Measurements from ENCODE around the gene ALLC.
"Not testable (repeated sequence)": the region's sequence is repeated elsewhere in the genome, so short reads cannot be mapped to it uniquely, and the experiment has no call there.

The ALLC gene

DNA sequence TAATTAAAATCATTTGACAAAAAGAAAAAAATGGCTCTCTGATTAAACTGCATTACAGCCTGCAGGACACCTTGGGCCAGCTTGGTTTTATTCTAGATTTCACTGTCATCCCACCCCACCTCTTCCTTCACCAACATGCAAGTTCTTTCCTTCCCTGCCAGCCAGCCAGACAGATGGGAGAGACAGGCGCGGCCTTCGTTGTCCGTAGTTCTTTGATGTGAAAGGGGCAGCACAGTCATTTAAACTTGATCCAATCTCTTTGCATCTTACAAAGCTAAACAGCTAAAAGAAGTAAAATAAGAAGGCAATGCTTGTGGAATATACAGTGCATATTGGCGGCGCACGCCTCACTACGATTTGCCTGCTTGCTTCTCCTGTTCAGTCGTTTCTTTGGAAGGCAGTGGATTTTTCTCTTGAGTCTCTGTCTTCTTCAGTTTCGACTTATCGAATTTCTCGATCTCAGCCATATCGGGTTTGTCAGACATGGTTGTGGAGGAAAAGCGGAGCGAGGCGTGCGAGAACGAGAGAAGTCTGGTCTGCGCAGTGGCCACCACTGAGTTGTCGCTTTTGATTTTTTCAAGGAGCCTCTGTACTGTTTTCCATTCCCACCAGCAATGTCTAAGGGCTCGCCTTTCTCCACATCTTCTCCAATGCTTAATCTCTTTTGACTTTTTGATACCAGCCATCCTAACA, 40.7 kb upstream of the ALLC start:
- no peak for DNase-seq (ENCODE audit: low read depth in 1 of 2, low spot score in 1 of 2)
- in situ Hi-C loops (cut with HindIII; ENCODE audit: low pct_unique_long_range_greater_than_20kb, low sequenced_read_pairs) = no loop called here
- no peak for TF ChIP-seq JUND (IDR thresholded peaks at IDR 0.05; ENCODE audit: low read depth)

DNA sequence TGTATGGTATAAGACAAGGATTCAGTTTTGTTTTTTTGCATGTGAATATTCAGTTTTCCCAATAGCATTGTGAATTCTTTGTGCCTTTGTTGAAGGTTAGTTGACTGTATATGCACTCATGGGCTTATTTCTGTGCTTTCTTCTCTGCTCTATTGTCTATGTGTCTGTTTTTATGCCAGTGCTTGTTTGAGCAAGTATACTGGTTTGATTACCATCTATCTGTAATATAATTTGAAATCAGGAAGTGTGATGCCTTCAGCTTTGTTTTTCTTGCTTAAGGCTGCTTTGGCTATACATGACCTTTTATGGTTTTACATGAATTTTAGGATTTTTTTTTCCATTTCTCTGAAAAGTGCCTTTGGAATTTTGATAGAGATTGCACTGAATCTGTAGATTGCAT, 39.6 kb upstream of the ALLC start:
- DNase-seq (ENCODE audit: low read depth in 1 of 2, low spot score in 1 of 2) = no peak
- in situ Hi-C loops (cut with HindIII; ENCODE audit: low pct_unique_long_range_greater_than_20kb, low sequenced_read_pairs) = no loop called here
- TF ChIP-seq JUND (IDR thresholded peaks at IDR 0.05; ENCODE audit: low read depth) = no peak

DNA sequence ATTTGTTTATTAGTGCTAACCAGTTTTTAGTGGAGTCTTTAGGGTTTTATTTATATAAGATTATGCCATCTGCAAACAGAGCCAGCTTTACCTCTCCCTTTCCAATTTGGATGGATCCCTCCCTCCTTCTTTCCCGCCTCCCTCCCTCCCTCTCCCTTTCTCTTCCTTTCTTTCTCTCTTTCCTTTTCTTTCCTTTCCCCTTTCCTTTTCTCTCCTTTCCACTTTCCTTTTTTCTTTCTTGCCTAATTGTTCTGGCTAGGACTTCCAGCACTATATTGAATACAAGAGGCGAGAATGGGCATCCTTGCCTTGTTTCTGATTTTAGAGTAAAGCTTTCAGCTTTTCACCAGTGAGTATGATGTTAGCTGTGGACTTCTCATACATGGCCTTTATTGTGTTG, 39.0 kb upstream of the ALLC start:
- DNase-seq (ENCODE audit: low read depth in 1 of 2, low spot score in 1 of 2) = no peak
- in situ Hi-C loops (cut with HindIII; ENCODE audit: low pct_unique_long_range_greater_than_20kb, low sequenced_read_pairs) = no loop called here
- TF ChIP-seq JUND (IDR thresholded peaks at IDR 0.05; ENCODE audit: low read depth) = no peak

DNA sequence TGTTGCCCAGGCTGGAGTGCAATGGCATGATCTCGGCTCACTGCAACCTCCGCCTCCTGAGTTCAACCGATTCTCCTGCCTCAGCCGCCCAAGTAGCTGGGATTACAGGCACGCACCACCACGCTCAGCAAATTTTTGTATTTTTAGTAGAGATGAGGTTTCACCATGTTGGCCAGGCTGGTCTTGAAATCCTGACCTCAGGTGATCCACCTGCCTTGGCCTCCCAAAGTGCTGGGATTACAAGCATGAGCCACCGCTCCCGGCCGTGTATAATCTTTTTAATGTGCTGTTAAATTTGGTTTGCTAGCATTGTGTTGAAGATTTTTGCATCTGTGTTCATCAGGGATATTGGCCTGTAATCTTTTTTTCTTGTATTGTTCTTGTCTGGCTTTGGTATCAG, 38.3 kb upstream of the ALLC start:
- DNase-seq (ENCODE audit: low read depth in 1 of 2, low spot score in 1 of 2); in situ Hi-C loops (cut with HindIII; ENCODE audit: low pct_unique_long_range_greater_than_20kb, low sequenced_read_pairs): not testable (repeated sequence)

DNA sequence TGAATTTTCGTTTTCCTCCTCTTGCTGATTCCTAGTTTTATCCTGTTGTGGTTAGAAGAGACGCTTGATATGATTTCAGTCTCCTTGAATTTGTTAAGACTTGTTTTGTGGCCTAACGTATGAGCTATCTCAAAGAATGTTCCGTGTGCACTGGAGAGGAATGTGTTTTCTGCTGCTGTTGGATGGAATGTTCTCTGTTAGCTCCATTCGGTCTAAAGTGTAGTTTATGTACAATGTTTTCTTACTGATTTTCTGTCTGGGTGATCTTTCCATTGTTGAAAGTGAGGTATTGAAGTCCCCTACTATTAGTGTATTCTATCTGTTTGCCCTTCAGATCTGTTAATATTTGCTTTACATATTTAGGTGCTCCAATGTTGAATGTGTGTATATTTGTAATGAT, 37.2 kb upstream of the ALLC start:
- DNase-seq (ENCODE audit: low read depth in 1 of 2, low spot score in 1 of 2) = no peak

DNA sequence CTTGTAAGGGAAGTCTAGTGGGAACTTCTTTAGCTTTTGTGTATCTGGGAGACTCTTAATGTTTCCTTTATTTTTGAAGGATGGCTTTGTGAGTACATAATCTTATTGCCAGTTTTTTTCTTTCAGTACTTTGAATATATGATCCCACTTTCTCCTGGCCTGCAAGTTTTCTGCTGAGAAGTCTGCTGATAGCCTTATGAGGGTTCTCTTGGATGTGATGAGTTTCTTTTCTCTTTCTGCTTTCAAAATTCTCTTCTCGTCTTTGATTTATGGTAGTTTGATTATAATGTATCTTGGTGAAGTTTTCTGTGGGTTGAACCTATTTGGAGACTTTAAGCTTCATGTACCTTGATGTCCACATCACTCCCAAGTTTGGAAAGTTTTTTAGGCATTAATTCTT, 35.0 kb upstream of the ALLC start:
- no peak for DNase-seq (ENCODE audit: low read depth in 1 of 2, low spot score in 1 of 2)
- in situ Hi-C loops (cut with HindIII; ENCODE audit: low pct_unique_long_range_greater_than_20kb, low sequenced_read_pairs) = no loop called here
- TF ChIP-seq JUND (IDR thresholded peaks at IDR 0.05; ENCODE audit: low read depth) = no peak

More for the DNA sequence above, 37.2 kb upstream of the ALLC start:
- in situ Hi-C loops (cut with HindIII; ENCODE audit: low pct_unique_long_range_greater_than_20kb, low sequenced_read_pairs) = no loop called here
- no peak for TF ChIP-seq JUND (IDR thresholded peaks at IDR 0.05; ENCODE audit: low read depth)

DNA sequence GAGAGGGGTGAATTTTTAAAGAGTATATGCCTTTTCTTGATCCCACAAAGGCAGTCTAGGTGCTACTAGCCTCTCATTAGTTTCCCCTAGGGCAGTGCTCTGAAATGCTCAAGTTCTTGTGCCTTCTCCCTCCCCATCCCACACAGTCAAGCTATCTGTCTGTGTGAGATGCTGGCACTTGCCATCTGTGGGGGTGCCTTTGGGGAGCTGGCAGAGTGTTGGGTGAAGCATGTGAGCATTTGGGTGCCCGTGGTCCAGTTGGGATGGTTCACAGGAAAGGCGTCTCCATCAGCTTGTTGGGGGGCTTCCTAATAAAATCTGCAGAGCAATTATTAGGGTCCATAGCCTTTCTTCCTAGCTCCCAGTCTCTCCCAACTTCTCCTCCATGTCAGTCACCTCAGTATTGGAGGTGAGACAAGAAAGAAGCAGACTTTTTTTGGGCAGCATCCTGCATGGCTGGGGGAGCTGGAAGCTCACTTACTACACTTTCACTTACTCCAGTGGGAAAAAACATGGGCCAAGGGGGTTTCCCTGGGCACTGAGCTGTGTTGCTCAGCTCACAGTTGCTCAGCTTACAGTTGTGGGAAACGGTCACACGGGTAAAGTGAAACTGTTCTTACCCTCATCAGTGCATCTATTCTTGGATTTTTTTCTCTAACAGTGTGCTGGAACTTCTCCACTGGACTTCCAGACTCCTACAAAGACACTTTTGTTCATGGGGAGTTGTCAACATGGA, 33.8 kb upstream of the ALLC start:
- no peak for DNase-seq (ENCODE audit: low read depth in 1 of 2, low spot score in 1 of 2)
- TF ChIP-seq JUND (IDR thresholded peaks at IDR 0.05; ENCODE audit: low read depth) = no peak
- in situ Hi-C loops (cut with HindIII; ENCODE audit: low pct_unique_long_range_greater_than_20kb, low sequenced_read_pairs) = no loop called here

DNA sequence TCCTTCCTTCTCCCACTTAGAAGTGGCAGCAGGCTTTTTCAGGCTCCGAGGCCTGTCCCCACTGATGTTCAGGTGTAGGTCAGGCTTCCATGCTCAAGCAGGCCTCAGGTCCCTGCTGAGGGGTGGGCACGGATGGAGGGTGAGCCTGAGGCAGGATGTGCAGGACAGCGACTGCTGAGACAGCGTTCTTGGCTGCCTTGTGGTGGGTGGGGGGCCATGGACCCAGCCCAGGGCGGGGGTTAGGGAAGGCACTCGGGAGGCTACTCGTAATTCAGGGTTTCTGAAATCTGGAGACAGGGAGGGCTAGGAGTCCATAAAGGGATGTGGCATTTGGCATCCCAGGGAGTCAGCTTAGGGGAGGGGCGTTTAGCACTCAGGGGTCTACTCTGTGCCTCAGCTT, 32.8 kb upstream of the ALLC start:
- no peak for TF ChIP-seq JUND (IDR thresholded peaks at IDR 0.05; ENCODE audit: low read depth)
- in situ Hi-C loops (cut with HindIII; ENCODE audit: low pct_unique_long_range_greater_than_20kb, low sequenced_read_pairs) = no loop called here
- DNase-seq (ENCODE audit: low read depth in 1 of 2, low spot score in 1 of 2) = no peak

DNA sequence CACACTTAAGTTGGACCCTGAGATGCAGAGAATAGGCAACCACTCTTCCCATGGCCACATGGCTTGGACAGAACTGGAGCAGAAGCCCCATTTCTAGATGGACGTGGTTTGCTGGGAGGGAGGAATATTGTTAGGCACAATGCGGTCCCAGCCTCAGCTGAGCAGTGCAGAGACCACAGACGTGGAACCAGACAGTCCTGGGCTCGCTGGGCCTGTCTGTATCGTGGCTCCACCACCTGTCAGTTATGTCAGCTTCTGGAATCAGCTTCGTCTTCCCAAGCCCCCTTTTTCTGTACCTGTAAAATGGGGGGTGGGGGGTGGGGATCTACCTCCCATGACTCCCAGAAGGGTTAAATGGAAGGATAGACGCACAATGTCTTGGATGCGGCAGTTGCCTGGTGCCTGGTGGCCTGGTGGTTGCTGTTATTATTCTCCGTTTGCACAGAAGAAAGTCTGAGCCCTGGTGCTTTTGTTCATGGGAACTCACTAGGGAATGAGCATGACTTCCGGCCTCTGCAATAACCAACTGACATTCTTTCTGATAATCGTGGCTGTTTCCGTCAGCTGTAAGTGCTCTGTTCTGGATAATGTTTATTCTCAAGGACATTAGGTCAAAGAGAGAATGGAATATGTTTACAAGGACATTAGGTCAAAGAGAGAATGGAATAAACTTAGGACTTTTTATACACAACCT, 31.7 kb upstream of the ALLC start:
- in situ Hi-C loops (cut with HindIII; ENCODE audit: low pct_unique_long_range_greater_than_20kb, low sequenced_read_pairs) = no loop called here
- DNase-seq (ENCODE audit: low read depth in 1 of 2, low spot score in 1 of 2) = no peak
- TF ChIP-seq JUND (IDR thresholded peaks at IDR 0.05; ENCODE audit: low read depth) = no peak

DNA sequence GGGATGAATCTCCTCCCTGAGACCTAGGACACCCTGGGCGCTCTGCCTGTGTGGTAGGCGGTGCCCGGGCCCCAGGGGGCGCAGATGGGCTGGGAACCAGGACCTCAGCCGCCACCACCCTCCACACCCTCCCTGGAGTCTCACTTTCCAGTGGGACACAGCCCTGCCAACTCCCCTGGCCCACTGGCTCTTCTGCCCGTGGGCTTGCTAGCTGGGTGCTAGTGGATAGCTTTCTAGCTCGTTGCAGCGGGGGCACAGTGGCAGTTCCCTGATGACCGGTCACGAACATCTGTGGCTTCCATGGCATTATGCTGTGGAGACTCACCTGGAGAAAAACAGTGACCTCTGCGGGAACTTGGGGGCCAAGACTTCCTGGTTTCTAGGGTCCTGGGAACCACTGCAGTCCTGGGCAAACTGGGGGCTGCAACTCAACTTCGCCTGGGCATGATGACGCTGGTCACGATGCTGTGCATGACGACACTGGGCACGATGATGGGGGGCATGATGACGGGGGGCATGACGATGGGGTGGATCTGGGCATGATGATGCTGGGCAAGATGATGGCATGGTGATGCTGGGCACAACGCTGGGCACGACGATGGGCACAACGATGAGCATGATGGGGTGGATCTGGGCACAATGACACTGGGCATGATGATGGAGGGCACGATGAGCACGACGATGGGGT, 31.0 kb upstream of the ALLC start:
- DNase-seq (ENCODE audit: low read depth in 1 of 2, low spot score in 1 of 2) = no peak
- in situ Hi-C loops (cut with HindIII; ENCODE audit: low pct_unique_long_range_greater_than_20kb, low sequenced_read_pairs) = no loop called here
- no peak for TF ChIP-seq JUND (IDR thresholded peaks at IDR 0.05; ENCODE audit: low read depth)

DNA sequence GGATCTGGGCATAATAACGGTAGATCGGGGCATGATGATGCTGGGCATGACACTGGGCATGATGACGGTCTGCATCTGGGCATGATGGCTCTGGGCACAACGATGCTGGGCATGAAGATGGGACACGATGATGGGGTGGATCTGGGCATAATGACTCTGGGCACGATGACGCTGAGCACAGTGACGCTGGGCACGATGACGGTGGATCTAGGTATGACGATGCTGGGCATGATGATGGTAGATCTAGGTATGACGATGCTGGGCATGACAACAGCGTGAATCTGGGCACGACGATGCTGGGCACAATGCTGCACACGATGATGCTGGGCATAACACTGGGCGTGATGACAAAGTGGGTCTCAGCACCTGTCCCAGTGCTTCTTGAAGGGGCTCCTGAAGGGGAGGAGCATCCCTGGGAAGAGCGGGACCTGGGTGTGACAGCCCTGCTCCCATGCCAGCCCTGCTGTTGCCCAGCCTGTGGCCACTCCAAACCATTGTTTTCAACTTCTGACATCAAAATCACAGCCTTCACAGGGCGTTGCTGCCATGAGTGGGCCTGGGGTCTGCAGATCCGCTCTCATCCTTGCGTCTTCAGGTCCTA, 30.4 kb upstream of the ALLC start:
- no peak for TF ChIP-seq JUND (IDR thresholded peaks at IDR 0.05; ENCODE audit: low read depth)
- DNase-seq (ENCODE audit: low read depth in 1 of 2, low spot score in 1 of 2) = no peak
- in situ Hi-C loops (cut with HindIII; ENCODE audit: low pct_unique_long_range_greater_than_20kb, low sequenced_read_pairs) = no loop called here

DNA sequence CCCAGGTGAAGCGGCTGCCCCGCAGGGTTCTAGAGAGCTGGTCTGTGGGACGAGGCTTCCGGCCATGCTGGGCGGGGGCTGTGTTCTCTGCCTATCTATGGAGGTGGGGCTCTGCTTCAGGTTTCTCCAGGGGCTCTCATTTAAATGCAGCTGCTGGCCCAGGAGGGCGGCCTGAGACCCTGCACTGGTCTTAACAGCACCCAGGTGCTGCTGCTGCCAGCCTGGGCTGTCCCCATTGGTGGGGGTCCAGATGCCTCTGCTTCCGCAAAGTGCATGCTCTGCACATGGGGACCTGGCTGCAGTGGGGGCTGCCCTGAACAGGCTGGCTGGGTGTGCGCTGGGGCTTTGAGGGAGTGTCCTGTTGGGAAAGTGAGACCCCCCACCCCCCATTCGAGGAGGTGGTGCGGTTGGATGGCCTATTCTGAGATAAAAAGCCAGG, 29.7 kb upstream of the ALLC start:
- TF ChIP-seq JUND (IDR thresholded peaks at IDR 0.05; ENCODE audit: low read depth) = no peak
- in situ Hi-C loops (cut with HindIII; ENCODE audit: low pct_unique_long_range_greater_than_20kb, low sequenced_read_pairs) = no loop called here
- no peak for DNase-seq (ENCODE audit: low read depth in 1 of 2, low spot score in 1 of 2)
